Choroid plexus epithelial cell (primary cell): Measurements from ENCODE around the gene INTS1.

ENCODE experiments used
- DNase-seq: peaks from one replicate; pipeline ENCODE4 v3.0.0-alpha.2; 2010; ENCODE audit warnings: low read depth
- H3K4me3 ChIP-seq: 2 replicates; pipeline ENCODE4 v1.5.1; 2011; ENCODE audit warnings: low read depth, mild to moderate bottlenecking, control low read depth, low read length, moderate library complexity
- TF ChIP-seq, protein P1 (sequence below): conservative IDR thresholded peaks from 2 replicates; pipeline ENCODE4 v1.5.1; 2011; ENCODE audit warnings: low read depth, mild to moderate bottlenecking, control low read depth, inconsistent platforms, low read length, moderate library complexity

Gene INTS1

DNA sequence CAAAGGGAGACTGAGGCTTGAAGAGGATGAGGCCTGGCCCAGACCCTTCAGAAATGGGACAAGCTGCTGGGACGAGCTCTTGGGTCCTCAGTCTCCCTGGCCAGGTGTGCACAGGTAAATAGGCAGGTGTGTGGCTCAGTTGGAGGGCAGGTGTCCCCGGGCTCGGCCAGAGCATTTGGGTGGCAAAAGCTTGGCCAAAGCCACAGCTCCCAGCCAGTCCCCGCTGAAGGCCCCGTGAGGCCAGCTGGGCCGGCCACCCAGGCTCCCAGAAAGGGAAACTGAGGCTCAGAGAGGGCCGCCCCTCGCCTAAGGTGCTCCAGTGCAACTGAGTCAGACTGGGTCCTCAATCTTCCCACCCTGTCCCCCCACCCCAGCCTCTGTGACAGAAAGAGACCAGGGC is 82.2 kb downstream of the INTS1 start:
- no peak overlapping the region for H3K4me3 ChIP-seq
- DNase-seq = no peak
- TF ChIP-seq, protein P1, sequence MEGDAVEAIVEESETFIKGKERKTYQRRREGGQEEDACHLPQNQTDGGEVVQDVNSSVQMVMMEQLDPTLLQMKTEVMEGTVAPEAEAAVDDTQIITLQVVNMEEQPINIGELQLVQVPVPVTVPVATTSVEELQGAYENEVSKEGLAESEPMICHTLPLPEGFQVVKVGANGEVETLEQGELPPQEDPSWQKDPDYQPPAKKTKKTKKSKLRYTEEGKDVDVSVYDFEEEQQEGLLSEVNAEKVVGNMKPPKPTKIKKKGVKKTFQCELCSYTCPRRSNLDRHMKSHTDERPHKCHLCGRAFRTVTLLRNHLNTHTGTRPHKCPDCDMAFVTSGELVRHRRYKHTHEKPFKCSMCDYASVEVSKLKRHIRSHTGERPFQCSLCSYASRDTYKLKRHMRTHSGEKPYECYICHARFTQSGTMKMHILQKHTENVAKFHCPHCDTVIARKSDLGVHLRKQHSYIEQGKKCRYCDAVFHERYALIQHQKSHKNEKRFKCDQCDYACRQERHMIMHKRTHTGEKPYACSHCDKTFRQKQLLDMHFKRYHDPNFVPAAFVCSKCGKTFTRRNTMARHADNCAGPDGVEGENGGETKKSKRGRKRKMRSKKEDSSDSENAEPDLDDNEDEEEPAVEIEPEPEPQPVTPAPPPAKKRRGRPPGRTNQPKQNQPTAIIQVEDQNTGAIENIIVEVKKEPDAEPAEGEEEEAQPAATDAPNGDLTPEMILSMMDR = no peak

DNA sequence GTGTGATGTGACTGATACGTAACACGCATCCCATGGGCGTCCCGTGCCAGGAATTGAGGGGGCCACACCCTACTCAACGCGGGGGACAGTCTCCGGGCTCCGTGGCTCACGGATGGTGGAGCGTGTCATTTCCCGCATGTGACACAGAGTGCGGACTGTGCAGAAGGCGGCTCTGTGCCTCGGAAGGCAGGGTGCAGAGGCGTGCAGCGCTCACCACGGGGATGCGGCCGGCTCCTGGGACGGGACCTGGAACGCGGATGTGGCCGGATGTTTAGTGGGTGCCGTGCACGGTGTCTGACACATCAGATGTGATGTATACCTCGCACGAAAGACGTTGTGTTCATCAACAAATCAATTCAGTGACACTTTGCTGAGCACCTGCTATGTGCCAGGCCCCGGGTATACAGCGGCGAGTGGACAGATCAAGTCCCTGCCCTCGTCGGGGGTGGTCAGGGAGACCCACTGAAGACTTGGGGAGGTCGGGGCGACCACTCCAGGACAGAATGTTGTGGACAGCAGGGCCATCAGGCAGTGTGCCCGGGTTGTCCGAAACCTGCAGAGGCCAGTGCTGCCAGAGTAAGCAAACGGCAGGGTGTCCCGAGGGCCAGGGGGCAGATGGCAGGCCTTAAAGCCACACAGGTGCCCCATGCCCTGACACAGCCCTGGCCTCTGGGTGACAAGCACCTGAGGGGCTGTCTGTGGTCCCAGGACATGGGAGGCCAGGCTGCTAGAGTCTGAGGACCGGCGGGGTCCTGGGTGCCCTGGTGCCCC is 83.0 kb downstream of the INTS1 start:
- TF ChIP-seq, protein P1 = no peak
- DNase-seq = no peak

More for the DNA sequence above, 83.0 kb downstream of the INTS1 start:
- no peak overlapping the region for H3K4me3 ChIP-seq
